Measurements from ENCODE around the gene IFI27L1.

The IFI27L1 gene

DNA sequence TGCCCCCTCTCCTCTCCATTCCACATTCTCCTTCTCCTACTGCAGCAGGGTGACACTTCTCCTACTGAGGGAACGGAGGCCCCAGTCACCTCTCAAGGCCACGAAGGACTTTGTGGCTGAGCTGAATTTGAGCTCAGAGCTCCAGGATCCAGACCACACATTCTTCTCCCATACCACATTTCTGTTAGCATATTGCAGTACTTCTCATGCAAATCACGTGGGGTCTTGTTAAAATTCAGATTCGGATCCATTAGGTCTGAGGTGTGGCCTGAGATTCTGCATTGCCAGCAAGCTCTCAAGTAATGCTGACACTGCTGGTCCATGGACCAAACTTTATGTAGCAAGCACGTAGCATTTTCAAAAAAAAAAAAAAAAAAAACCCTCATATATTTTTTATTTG lies 57.9 kb downstream of the IFI27L1 start:
- no peak for DNase-seq

DNA sequence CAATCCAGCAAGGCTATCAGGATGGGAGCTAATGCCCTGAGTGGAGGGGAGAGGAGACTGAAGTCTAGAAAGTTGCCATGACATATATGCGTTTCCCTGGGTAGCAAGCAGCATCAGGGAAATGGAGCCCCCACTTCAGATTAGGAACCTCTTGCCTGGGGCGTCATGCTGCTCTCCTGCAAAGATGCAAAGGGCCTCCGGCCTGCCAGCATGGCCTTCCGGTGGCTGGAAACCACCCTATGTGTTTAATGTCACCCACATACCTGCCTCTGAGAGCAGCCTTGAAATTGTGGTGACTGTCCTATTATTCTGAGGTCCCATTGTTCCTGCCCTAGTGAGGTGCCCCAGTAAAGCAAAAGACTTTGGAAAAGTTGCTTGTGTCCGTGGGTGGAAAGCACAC lies 58.3 kb downstream of the IFI27L1 start:
- DNase-seq: no peak

DNA sequence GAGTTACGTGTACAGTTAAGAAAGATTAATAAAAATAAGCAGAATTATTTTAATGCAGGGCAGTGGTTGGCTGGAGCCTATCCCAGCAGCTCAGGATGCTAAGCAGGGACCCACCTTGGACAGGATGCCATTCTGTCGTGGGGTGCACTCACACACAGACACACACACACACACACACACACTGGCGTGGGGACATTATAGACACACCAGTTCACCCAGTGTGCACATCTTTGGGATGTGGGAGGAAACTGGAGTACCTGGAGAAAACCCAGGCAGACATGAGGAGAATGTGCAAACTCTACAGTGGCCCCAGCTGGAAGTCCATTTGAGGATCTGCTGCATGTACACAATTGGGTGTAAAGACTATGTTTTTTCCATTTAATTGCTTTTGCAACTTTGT lies 61.1 kb downstream of the IFI27L1 start:
- no peak for DNase-seq

DNA sequence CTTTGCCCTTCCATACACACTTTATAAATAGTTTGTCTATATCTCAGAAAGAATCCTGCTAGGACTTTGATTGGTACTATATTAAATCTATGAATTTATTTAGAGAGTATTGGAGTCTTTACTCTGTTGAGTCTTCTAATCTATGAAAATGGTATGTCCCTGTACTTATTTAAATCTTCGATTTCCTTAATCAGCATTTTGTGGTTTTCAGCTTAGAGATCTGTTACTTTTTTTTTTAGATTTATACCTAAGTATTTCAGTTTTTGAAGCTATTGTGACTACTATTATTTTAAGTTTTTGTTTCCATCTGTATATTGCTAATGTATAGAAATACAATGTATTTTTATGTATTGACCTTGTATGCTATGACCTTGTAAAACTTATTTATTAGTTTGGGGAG lies 61.7 kb downstream of the IFI27L1 start:
- no peak for DNase-seq

DNA sequence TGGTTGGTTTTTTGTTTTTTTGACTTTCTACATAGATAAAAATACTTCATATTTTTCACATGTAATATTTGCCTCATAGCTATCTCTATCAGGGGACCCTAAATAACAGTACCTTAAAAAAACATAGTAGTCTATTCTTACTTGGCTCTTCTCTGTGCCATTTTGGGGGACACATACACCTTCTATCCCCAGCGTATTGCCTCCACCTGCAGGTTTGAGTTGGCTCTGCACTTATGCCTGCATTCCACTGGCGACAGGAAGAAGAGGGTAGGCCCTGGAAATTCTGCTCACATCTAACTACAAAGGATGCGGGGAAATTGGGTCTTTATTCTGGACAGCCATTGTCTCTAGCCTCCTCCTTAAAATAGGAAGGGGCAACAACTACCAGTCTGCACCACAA lies 62.1 kb downstream of the IFI27L1 start:
- DNase-seq: peak; percentile 18

DNA sequence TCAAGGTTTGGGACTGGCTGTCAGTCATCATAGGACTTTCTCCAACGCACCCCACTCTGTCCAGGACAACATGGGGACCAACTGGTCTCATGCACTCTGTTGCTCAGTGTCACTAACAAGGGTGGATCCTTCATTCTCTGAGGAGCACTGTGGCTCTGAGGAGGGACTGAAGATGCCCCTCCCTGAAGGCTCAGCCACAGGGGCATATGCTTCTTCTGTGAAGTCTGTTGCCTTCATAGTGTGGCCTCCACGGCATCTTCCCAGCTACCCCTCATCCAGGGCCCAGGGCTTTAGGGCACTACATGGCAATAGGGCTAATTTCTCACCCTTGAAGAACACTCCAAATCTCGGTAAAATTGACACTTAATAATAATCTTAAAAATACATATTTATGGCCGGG lies 62.6 kb downstream of the IFI27L1 start:
- DNase-seq: no peak

DNA sequence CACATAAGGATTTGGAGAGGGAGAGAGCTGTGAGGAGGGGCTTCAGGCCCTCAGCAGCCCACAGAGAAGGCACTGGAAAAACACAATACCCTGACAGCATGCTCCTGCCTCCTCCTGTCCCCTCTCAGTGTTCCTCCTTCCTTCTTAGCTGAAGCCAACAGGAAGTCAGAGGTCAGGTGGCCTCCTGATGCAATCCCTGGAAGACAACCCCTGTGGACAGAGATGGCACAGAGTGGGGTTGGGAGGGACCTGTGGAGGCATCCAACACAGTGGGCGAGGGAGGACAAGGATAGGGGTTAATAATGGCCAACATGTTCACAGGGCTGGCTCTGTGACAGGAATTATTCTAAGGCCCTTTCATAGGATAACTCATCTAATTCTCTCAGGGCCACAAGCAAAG lies 63.7 kb downstream of the IFI27L1 start:
- no peak for DNase-seq

DNA sequence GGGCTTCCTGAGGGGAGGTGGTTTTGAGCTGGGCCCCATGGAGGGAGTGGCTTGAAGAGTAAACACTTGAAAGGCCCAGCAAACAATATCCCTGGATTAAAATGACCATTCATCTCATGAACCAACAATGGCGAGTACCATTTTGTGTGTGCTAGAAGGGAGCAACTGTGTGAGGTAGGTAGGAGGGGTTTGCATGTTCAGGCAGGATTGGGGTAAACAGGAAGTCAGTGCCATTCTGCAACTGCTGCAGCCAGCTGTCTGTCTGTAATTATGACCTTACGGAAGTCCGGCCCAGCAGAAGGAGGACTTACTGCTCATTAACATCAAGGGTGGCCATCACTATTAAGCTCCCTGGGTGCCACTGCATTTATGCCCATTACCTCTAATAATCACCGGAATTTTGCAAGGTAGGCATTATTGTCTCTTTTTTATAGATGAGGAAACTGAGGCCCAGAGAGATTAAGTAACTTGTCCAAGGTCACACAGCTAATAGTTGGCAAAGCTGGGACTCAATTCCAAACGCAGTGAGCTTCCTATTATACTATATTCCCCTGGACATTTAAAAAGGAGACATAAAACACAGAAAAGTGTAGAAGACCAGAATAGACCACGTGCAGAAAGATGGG lies 64.9 kb downstream of the IFI27L1 start:
- no peak for DNase-seq

Measured in activated CD4-positive, alpha-beta T cell treated with anti-CD3 and anti-CD28 coated beads, Interleukin-10, Interleukin-2, amounts not matched to agents 100 ng/mL and 50 ng/mL, durations not matched to agents 16 hours and 8 hours (primary cell).